Activated CD4-positive, alpha-beta T cell treated with anti-CD3 and anti-CD28 coated beads, Interleukin-2, amount 10 ng/mL, durations not matched to agents 7 days and 5 days (primary cell): Measurements from ENCODE around the gene CPXM1. TPM values are rescaled to one million over a fixed set of nuclear protein-coding genes. Genes with fewer than 3 reads are reported as not detected.
A peak's percentile ranks its signal among the peaks of the same experiment; 100 is the strongest.
"Not testable (repeated sequence)": the region's sequence is repeated elsewhere in the genome, so short reads cannot be mapped to it uniquely, and the experiment has no call there.

Source experiments
- CTCF ChIA-PET: fragments of 350-600 bp; sonication (Branson Sonifier 250); formaldehyde crosslinking; loops from one replicate; lab custom pipeline; 2021; ENCODE audit warnings: antibody characterized with exemption; lab: Charles Lee
- POLR2A ChIA-PET: fragments of 350-600 bp; sonication (Branson Sonifier 250); formaldehyde crosslinking; loops from one replicate; lab custom pipeline; 2021; ENCODE audit warnings: antibody characterized with exemption; lab: Charles Lee
- DNase-seq: peaks from one replicate; pipeline ENCODE4 v3.0.0-alpha.2; 2020
- H3K27ac Mint-ChIP-seq: one replicate; pipeline ENCODE4 v1.8.0; 2021; ENCODE audit warnings: mild to moderate bottlenecking, moderate library complexity, mixed read lengths
- H3K27me3 Mint-ChIP-seq: one replicate; pipeline ENCODE4 v1.8.0; 2021; ENCODE audit warnings: mixed read lengths
- H3K36me3 Mint-ChIP-seq: one replicate; pipeline ENCODE4 v1.8.0; 2021; ENCODE audit warnings: low read depth, mixed read lengths
- H3K4me1 Mint-ChIP-seq: one replicate; pipeline ENCODE4 v1.8.0; 2021; ENCODE audit warnings: mixed read lengths
- H3K4me3 Mint-ChIP-seq: one replicate; pipeline ENCODE4 v1.8.0; 2021; ENCODE audit warnings: mild to moderate bottlenecking, moderate library complexity, mixed read lengths
- H3K9me3 Mint-ChIP-seq: one replicate; pipeline ENCODE4 v1.8.0; 2021; ENCODE audit warnings: mixed read lengths
- total RNA-seq, 2 experiments: library from RNA; stranded (reverse); gene quantifications; one replicate each; pipeline ENCODE4 v1.2.3, GENCODE V29; 2021

CPXM1 gene
- total RNA-seq, 2 experiments from 2014 or later, result 0.12 TPM; not detected in 1

DNA sequence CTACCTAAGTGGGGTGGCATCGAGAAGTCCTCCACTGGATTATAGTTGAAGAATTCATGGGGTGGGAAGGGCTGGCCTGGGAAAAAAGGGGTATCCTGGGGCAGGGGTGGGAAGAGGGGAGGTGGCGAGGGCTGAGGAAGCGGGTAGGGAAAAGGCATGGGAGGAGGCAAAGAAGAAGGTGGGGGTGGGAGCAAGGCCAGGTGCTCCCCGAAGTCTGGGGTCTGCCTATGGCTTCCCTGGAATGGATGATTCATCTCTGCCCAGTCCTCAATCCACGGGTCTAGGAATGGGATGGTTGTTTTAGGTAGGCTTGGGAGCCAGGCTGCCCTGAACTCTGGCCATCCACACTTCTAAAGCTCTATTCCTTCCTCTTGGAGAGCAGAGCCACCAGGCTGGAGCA, 35.6 kb upstream of the CPXM1 start:
- no peaks in the 10 kb centered on the region for H3K27me3 Mint-ChIP-seq
- no peak for DNase-seq
- no peak overlapping the region for H3K4me3 Mint-ChIP-seq
- ChIA-PET CTCF (interaction anchor here (0.6 to 0.9 kb wide), 3 partner anchors 13 to 84 kb away, joined by 3 to 4 read pairs (median 3); no protein-coding TSS in a partner anchor), POLR2A (no interaction called here)
- H3K4me1 Mint-ChIP-seq, result peaks cover 13% of the 10 kb centered on the region
- H3K9me3 Mint-ChIP-seq, result peaks cover 2% of the 10 kb centered on the region
- no peak overlapping the region for H3K27ac Mint-ChIP-seq
- H3K36me3 Mint-ChIP-seq, result peaks cover 8% of the 10 kb centered on the region

DNA sequence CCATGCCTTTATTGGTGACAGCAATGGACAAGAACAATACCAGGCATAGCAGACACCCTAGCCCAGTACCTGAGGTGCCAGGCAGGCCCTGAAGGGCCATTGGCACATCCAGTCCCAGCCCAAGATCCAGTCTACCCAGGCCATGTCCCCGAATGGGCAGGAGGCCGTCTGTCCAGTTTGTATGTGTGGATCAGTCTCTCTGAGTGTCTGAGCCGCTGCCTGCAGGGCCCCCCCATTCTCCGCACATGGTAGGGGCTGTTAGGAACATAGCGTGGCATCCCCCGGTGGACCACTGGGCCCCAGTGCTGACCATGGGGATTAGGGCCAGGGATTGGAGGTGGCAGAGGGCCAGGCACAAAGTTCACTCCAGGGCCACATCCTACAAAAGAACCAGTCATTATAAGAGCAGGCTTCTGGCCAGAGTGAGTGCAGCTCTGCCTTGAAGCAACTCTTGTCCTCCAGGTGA, 34.9 kb upstream of the CPXM1 start:
- Mint-ChIP-seq H3K4me3 (no peak overlapping the region), H3K36me3 (peaks cover 8% of the 10 kb centered on the region), H3K27me3 (no peaks in the 10 kb centered on the region), H3K27ac (no peak overlapping the region), H3K4me1 (peaks cover 13% of the 10 kb centered on the region), H3K9me3 (peaks cover 2% of the 10 kb centered on the region)
- ChIA-PET POLR2A (no interaction called here), CTCF (interaction anchor here (0.6 to 1.0 kb wide), 2 partner anchors 17 to 84 kb away, joined by 3 read pairs; no protein-coding TSS in a partner anchor)
- DNase-seq, result no peak

DNA sequence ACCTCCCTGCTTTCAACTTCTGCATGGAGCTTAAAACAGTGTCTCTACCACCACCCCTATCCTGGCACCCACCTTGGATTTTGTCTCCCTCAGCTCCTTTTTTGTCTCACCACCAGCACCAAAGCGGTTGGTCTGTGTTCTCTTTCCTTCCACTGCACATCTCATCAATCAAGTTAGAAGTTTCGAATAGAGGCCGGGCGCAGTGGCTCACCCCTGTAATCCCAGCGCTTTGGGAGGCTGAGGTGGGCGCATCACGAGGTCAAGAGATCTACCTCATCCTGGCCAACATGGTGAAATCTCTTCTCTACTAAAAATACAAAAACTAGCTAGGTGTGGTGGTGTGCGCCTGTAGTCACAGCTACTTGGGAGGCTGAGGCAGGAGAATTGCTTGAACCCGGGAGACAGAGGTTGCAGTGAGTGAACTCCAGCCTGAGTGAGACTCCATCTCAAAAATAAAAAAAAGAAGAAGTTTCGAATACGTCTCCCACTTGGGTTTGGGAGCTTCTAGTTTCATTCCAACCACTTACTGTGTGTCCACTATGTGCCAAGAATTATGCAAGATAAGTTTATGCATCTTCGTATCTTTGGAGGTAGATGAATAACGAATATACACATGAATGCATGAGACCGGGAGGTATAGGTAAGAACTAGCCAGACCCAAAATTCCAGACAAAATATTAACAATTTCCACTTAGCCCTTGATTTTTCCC, 34.1 kb upstream of the CPXM1 start:
- H3K4me1 Mint-ChIP-seq, result peaks cover 10% of the 10 kb centered on the region
- peaks cover 2% of the 10 kb centered on the region for H3K9me3 Mint-ChIP-seq
- H3K27ac Mint-ChIP-seq, result no peak overlapping the region
- POLR2A ChIA-PET, result no interaction called here
- DNase-seq, result no peak
- CTCF ChIA-PET, result interaction anchor here (1.0 kb wide), 1 partner anchor 18 kb away, joined by 3 read pairs; no protein-coding TSS in a partner anchor
- H3K27me3 Mint-ChIP-seq, result peaks cover 2% of the 10 kb centered on the region
- no peak overlapping the region for H3K4me3 Mint-ChIP-seq
- peaks cover 8% of the 10 kb centered on the region for H3K36me3 Mint-ChIP-seq

- Mint-ChIP-seq H3K4me3 (no peak overlapping the region), H3K9me3 (no peaks in the 10 kb centered on the region), H3K36me3 (peaks cover 3% of the 10 kb centered on the region), H3K27ac (no peak overlapping the region), H3K4me1 (peaks cover 6% of the 10 kb centered on the region), H3K27me3 (peaks cover 10% of the 10 kb centered on the region)
- DNase-seq, result no peak
- ChIA-PET CTCF (no interaction called here), POLR2A (no interaction called here)
Measured at GRCh38 chr20:2833761-2834160, 33.3 kb upstream of the CPXM1 start.

DNA sequence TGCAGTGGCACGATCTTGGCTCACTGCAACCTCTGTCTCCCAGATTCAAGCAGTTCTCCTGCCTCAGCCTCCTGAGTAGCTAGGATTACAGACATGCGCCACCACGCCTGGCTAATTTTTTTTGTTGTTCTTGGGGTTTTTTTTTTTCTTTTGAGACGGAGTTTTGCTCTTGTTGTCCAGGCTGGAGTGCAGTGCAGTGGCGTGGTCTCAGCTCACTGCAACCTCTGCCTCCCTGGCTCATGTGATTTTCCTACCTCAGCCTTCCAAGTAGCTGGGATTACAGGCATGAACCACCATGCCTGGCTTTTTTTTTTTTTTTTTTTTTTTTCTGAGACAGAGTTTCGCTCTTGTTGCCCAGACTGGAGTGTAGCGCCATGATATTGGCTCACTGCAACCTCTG, 30.8 kb upstream of the CPXM1 start:
- H3K4me3 Mint-ChIP-seq, H3K9me3 Mint-ChIP-seq, H3K36me3 Mint-ChIP-seq, DNase-seq, POLR2A ChIA-PET, H3K27ac Mint-ChIP-seq: not testable (repeated sequence)
- Mint-ChIP-seq H3K27me3 (peaks cover 34% of the 10 kb centered on the region), H3K4me1 (peaks cover 13% of the 10 kb centered on the region)
- CTCF ChIA-PET, result interaction anchor here (0.6 kb wide), 1 partner anchor 673 kb away, joined by 5 read pairs; no protein-coding TSS in a partner anchor

DNA sequence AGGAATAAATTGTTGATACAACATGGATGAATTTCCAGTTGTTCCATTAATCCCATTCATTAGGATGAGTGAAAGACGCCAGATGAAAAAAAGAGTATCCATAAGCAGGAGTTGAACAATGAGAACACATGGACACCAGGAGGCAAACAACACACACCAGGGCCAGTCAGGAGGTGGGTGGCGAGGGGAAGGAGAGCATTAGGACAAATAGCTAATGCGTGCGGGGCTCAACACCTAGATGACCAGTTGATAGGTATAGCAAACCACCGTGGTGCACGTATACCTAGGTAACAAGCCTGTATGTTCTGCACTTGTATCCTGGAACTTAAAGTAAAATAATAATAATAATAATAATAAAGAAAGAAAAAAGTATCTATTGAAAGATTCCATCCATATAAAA, 28.9 kb upstream of the CPXM1 start:
- Mint-ChIP-seq H3K36me3 (peaks cover 3% of the 10 kb centered on the region), H3K27me3 (peaks cover 39% of the 10 kb centered on the region), H3K9me3 (no peaks in the 10 kb centered on the region), H3K4me1 (peaks cover 19% of the 10 kb centered on the region), H3K27ac (no peak overlapping the region), H3K4me3 (no peak overlapping the region)
- no peak for DNase-seq
- POLR2A ChIA-PET, result no interaction called here
- CTCF ChIA-PET, result no interaction called here

DNA sequence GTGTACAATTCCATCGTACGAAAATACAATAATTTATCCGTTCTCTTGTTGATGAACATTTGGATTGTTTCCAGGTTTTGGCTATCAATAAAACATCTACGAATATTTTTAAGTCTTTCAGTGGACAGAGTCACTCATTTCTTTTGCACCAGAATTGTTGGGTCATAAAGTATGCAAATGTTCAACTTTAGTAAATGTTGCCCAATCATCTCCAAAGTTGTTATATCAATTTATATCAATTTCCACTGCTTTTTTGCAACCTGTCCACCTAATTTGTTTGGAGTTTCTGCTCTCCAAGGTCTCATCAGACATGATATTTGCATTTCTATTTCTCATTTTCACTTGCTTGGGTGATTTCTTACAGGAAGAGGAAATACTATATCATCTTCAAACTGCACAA, 26.2 kb upstream of the CPXM1 start:
- DNase-seq, result no peak
- H3K27ac Mint-ChIP-seq, result no peak overlapping the region
- peaks cover 23% of the 10 kb centered on the region for H3K4me1 Mint-ChIP-seq
- CTCF ChIA-PET, result interaction anchor here (1.4 kb wide), 1 partner anchor 12 kb away, joined by 4 read pairs; no protein-coding TSS in a partner anchor
- peaks cover 43% of the 10 kb centered on the region for H3K27me3 Mint-ChIP-seq
- H3K9me3 Mint-ChIP-seq, result no peaks in the 10 kb centered on the region
- no peak overlapping the region for H3K4me3 Mint-ChIP-seq
- no peaks in the 10 kb centered on the region for H3K36me3 Mint-ChIP-seq
- POLR2A ChIA-PET, result no interaction called here

GRCh38 chr20:2825761-2826160, 25.3 kb upstream of the CPXM1 start:
- no peaks in the 10 kb centered on the region for H3K36me3 Mint-ChIP-seq
- POLR2A ChIA-PET, result no interaction called here
- no peak overlapping the region for H3K27ac Mint-ChIP-seq
- no peak for DNase-seq
- H3K4me3 Mint-ChIP-seq, result no peak overlapping the region
- CTCF ChIA-PET, result interaction anchor here (0.6 kb wide), 1 partner anchor 1164 kb away, joined by 3 read pairs; no protein-coding TSS in a partner anchor
- peaks cover 26% of the 10 kb centered on the region for H3K4me1 Mint-ChIP-seq
- H3K27me3 Mint-ChIP-seq, result peaks cover 47% of the 10 kb centered on the region
- no peaks in the 10 kb centered on the region for H3K9me3 Mint-ChIP-seq

DNA sequence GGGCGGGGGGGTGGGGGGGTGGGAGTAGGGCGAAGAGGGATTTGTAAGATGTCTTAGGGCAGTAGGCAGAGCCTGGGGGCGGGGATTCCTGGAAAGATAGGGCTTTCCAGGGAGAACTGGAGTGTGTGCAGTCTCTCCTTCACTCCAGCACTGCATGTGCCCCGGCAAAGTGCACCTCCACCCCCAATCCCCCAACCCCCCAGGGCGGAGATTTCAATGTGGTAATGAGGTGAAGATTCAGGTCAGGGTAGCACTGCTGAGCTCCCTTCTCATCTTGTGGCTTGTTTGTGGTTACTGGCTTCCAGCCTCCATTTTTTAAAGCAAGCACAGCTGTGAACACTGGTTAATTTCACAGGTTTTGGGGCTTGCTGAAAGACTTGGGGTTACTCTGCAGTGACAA, 21.6 kb upstream of the CPXM1 start:
- Mint-ChIP-seq H3K4me1 (peaks cover 33% of the 10 kb centered on the region), H3K4me3 (peak overlapping the region; percentile 36), H3K27ac (peak overlapping the region; percentile 41), H3K36me3 (peaks cover 4% of the 10 kb centered on the region), H3K27me3 (peaks cover 46% of the 10 kb centered on the region), H3K9me3 (no peaks in the 10 kb centered on the region)
- ChIA-PET CTCF (no interaction called here), POLR2A (no interaction called here)
- peak; percentile 76 for DNase-seq

DNA sequence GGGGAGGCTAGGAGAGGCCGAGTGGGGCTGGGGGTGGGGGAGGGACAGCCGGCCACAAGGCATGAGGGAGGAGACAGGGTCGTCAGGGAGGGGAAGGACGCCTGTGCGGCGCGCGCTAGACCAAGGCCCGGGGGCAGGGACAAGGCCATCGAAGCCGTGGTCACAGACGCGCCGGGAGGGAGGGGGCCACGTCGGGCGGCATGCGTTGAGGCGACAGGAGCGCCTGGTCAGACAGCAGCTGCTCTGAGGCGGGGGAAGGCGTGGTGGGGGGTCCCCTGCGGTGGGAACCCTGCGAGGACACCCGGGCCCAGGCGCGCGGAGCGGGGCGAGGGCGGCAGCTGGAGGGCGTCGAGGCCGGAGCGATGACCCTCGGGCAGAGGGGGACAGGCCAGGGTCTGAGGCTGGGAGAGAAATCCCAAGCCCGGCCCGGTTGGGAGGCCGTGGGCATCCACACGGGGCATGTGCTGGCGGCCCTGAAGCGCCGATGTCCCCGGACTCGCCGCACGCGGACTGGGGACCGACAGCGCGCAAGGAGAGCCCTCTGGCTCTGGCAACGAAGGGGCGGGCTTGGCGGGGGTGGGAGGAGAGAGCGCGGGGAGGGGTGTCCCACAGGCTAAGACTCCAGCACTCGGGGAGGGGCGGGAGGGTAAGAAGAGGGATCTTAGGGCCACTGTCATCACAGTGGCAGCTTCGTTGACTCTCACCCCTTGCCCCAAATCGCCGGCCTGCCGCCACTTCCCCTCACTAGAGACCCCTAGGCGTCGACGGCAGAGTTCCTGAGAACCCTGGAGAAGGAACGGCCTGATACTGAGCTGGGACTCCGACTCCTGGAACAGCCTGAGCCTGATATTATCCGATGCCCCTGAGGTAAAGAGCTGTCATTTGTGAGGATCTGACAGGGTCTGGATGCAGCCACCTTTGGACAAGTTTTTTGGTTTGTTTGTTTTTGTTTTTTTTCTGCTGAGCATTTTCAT, 20.8 kb upstream of the CPXM1 start:
- peak overlapping the region; percentile 34 for H3K4me3 Mint-ChIP-seq
- peaks cover 4% of the 10 kb centered on the region for H3K36me3 Mint-ChIP-seq
- H3K4me1 Mint-ChIP-seq, result peaks cover 24% of the 10 kb centered on the region
- CTCF ChIA-PET, result no interaction called here
- no peak overlapping the region for H3K27ac Mint-ChIP-seq
- no peak for DNase-seq
- H3K27me3 Mint-ChIP-seq, result peaks cover 42% of the 10 kb centered on the region
- H3K9me3 Mint-ChIP-seq, result no peaks in the 10 kb centered on the region
- POLR2A ChIA-PET, result no interaction called here

DNA sequence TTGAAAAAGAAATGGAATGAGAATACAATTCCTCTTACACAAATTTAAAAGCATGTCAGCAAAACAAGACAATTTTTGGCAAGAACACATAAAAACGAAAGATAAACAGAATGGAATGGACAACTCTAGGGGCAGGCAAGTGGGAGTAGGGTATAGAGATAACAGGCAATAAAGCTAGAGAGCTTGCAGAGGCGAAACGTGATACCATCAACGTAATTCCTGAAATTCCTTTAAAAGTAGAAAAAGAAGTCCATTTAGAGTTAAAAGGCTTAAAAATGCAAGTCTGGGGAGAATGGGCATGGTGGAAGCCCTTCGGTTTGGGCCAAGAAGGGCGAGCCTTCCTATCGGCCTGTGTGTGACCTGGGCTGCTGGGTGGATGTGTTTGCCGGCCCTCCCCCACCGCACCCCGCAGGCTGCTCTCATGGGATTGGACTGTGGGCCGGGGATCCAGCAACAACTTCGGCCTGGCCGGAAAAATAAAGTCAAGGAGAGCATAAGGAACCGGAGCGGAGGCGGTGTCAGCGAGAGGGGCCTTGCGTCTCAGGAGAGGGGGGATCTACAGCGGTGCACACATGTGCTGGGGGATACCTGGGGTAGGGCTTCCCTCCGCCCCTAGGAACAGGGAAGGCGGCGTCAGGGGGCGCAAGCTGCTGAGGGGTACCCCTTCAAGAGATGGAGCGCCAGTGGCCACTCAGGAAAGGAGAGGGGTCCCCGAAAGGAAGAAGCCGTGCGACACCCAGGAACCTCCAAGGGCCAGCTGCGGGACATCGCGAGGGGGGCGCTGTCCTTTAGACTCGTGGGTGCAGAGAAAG, 19.9 kb upstream of the CPXM1 start:
- H3K4me3 Mint-ChIP-seq, result no peak overlapping the region
- no peak for DNase-seq
- CTCF ChIA-PET, result no interaction called here

More for the DNA sequence above, 19.9 kb upstream of the CPXM1 start:
- Mint-ChIP-seq H3K9me3 (no peaks in the 10 kb centered on the region), H3K27ac (no peak overlapping the region), H3K4me1 (peaks cover 19% of the 10 kb centered on the region), H3K36me3 (peaks cover 4% of the 10 kb centered on the region), H3K27me3 (peaks cover 38% of the 10 kb centered on the region)
- POLR2A ChIA-PET, result no interaction called here
